ENCODE data around the gene STK40.

The STK40 gene

GRCh38 chr1:36320291-36320761, 65.4 kb downstream of the STK40 start:
- no peak for DNase-seq (ENCODE audit: low read depth, low spot score)
- POLR2A ChIA-PET = interaction anchor here (1.1 to 2.4 kb wide), 3 partner anchors 14 to 30 kb away, joined by 4 to 13 read pairs (median 12); partner anchors contain the start of gene SH3D21
- TF ChIP-seq, protein P1, sequence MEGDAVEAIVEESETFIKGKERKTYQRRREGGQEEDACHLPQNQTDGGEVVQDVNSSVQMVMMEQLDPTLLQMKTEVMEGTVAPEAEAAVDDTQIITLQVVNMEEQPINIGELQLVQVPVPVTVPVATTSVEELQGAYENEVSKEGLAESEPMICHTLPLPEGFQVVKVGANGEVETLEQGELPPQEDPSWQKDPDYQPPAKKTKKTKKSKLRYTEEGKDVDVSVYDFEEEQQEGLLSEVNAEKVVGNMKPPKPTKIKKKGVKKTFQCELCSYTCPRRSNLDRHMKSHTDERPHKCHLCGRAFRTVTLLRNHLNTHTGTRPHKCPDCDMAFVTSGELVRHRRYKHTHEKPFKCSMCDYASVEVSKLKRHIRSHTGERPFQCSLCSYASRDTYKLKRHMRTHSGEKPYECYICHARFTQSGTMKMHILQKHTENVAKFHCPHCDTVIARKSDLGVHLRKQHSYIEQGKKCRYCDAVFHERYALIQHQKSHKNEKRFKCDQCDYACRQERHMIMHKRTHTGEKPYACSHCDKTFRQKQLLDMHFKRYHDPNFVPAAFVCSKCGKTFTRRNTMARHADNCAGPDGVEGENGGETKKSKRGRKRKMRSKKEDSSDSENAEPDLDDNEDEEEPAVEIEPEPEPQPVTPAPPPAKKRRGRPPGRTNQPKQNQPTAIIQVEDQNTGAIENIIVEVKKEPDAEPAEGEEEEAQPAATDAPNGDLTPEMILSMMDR (IDR thresholded peaks at IDR 0.05; ENCODE audit: insufficient read depth, low read length, missing control alignments) = no peak
- H3K4me3 ChIP-seq (ENCODE audit: low read depth, low read length) = peak overlapping the region; percentile 78; the same call in 1 of the 2 replicates
- CTCF ChIA-PET = interaction anchor here (0.6 kb wide), 1 partner anchor 222 kb away, joined by 3 read pairs; no protein-coding TSS in a partner anchor

DNA sequence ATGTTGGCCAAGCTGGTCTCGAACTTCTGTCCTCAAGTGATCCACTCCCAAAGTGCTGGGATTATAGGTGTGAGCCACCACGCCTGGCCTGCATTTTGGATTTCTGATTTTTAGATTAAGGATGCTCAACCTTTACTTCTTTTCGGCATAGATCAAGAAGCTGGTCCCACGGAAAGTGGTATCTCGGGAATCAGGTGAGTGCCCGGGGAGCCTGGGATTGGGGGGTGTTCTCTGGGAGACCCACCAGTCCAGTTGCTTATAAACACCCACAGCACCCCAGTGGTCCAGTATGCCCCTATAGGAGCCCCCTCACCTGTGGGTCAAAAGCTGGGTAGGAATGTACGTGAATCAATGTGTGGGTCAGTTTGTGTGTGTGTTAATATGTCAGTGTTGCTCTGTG, 76.3 kb downstream of the STK40 start:
- CTCF ChIA-PET = interaction anchor here (0.5 to 3.0 kb wide), 8 partner anchors 9 to 175 kb away, joined by 3 to 20 read pairs (median 3); partner anchors contain the start of gene TRAPPC3
- no peak overlapping the region for H3K4me3 ChIP-seq (ENCODE audit: low read depth, low read length)
- TF ChIP-seq, protein P1 (IDR thresholded peaks at IDR 0.05; ENCODE audit: insufficient read depth, low read length, missing control alignments) = no peak
- POLR2A ChIA-PET = interaction anchor here (0.6 to 1.7 kb wide), 2 partner anchors 9 to 14 kb away, joined by 3 read pairs; partner anchors contain the start of gene EVA1B
- no peak for DNase-seq (ENCODE audit: low read depth, low spot score)

DNA sequence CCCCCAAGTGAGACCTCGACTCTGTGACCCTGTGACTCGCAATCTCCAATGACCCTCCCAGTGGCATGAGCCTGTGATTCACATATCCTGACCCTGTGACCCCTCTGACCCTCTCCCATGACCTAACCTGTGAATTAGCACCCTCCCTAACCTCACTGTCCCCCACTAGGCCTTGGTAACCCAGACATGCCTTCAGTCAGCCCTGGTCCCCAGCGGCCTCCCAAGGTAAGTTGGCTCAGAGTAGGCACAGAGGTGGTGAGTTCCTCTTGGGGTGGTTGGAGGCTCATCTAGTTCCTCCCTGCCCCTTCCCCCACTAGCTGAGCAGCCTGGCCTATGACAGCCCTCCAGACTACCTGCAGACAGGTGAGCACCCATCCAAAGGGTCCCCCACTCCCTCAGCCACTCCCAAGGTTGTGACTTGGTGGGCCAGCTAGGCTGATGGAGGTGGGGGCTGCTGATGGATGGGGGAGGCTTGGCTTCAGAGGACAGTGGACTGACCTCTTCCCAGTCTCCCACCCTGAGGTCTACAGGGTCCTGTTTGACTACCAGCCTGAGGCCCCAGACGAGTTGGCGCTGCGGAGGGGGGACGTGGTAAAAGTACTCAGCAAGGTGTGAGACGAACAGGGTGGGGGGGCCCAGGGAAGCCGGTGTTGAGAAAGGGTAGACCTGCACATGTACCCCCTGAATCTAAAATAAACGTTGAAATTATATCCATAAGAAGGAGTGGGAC, 78.0 kb downstream of the STK40 start:
- ChIA-PET CTCF (interaction anchor here (1.2 to 2.5 kb wide), 8 partner anchors 8 to 158 kb away, joined by 3 to 8 read pairs (median 6); partner anchors contain the start of gene TRAPPC3), POLR2A (interaction anchor here (1.0 to 1.2 kb wide), 3 partner anchors 11 to 21 kb away, joined by 3 to 5 read pairs (median 4); partner anchors contain the start of gene EVA1B)
- DNase-seq (ENCODE audit: low read depth, low spot score) = no peak
- TF ChIP-seq, protein P1 (IDR thresholded peaks at IDR 0.05; ENCODE audit: insufficient read depth, low read length, missing control alignments) = no peak
- H3K4me3 ChIP-seq (ENCODE audit: low read depth, low read length) = peak overlapping the region; percentile 87

GRCh38 chr1:36306902-36307456, 78.7 kb downstream of the STK40 start:
- peak overlapping the region; percentile 87 for H3K4me3 ChIP-seq (ENCODE audit: low read depth, low read length)
- TF ChIP-seq, protein P1 (IDR thresholded peaks at IDR 0.05; ENCODE audit: insufficient read depth, low read length, missing control alignments) = no peak
- CTCF ChIA-PET = interaction anchor here (1.0 to 2.5 kb wide), 9 partner anchors 9 to 207 kb away, joined by 3 to 8 read pairs (median 4); partner anchors contain the start of genes EVA1B and TRAPPC3

GRCh38 chr1:36306210-36306901, 79.4 kb downstream of the STK40 start, which contains the start of gene SH3D21:
Gene SH3D21 (plus strand): TSS chr1:36306368. CDS start chr1:36306421, 53 bp downstream.
- ChIA-PET POLR2A (interaction anchor here (0.6 to 1.8 kb wide), 8 partner anchors 13 to 157 kb away, joined by 3 to 13 read pairs (median 4); partner anchors contain the start of genes EVA1B and MAP7D1), CTCF (interaction anchor here (1.0 to 2.6 kb wide), 13 partner anchors 8 to 206 kb away, joined by 3 to 8 read pairs (median 4); partner anchors contain the start of genes EVA1B and TRAPPC3)
- H3K4me3 ChIP-seq (ENCODE audit: low read depth, low read length) = peak within 1 kb of the TSS; percentile 87
- no peak for DNase-seq (ENCODE audit: low read depth, low spot score)
- TF ChIP-seq, protein P1 (IDR thresholded peaks at IDR 0.05; ENCODE audit: insufficient read depth, low read length, missing control alignments) = no peak

More at GRCh38 chr1:36306902-36307456, 78.7 kb downstream of the STK40 start:
- DNase-seq (ENCODE audit: low read depth, low spot score) = no peak
- POLR2A ChIA-PET = interaction anchor here (0.6 to 1.8 kb wide), 8 partner anchors 12 to 157 kb away, joined by 3 to 13 read pairs (median 4); partner anchors contain the start of genes EVA1B and MAP7D1

Measured in AG04449 (cell line).